Measurements from ENCODE around the gene PDE6C. TPM values are rescaled to one million over a fixed set of nuclear protein-coding genes. Genes with fewer than 3 reads are reported as not detected.

Gene PDE6C
- total RNA-seq, 1 donor from 2014 or later = not detected

GRCh38 chr10:93704451-93704850 is 92.1 kb downstream of the PDE6C start:
- no peaks in the 10 kb centered on the region for H3K9me3 Mint-ChIP-seq (ENCODE audit: low read depth)

GRCh38 chr10:93707623-93708022 is 95.3 kb downstream of the PDE6C start:
- Mint-ChIP-seq H3K4me3 (ENCODE audit: unreplicated experiment) (no peak overlapping the region), H3K4me1 (ENCODE audit: low read depth) (peaks cover 4% of the 10 kb centered on the region), H3K9me3 (ENCODE audit: low read depth) (peaks cover under 1% of the 10 kb centered on the region), H3K27ac (ENCODE audit: unreplicated experiment) (no peak overlapping the region), H3K27me3 (ENCODE audit: low read depth) (no peaks in the 10 kb centered on the region), H3K36me3 (ENCODE audit: low read depth) (no peaks in the 10 kb centered on the region)
- no peak for DNase-seq (ENCODE audit: low spot score)
- no peak for TF ChIP-seq CTCF (IDR thresholded peaks at IDR 0.05)

More at GRCh38 chr10:93704451-93704850, 92.1 kb downstream of the PDE6C start:
- no peak for TF ChIP-seq CTCF (IDR thresholded peaks at IDR 0.05)
- Mint-ChIP-seq H3K27me3 (ENCODE audit: low read depth) (no peaks in the 10 kb centered on the region), H3K36me3 (ENCODE audit: low read depth) (no peaks in the 10 kb centered on the region), H3K27ac (ENCODE audit: unreplicated experiment) (no peak overlapping the region), H3K4me3 (ENCODE audit: unreplicated experiment) (no peak overlapping the region), H3K4me1 (ENCODE audit: low read depth) (no peaks in the 10 kb centered on the region)
- DNase-seq (ENCODE audit: low spot score) = no peak

GRCh38 chr10:93710333-93710909 is 98.1 kb downstream of the PDE6C start:
- Mint-ChIP-seq H3K36me3 (ENCODE audit: low read depth) (no peaks in the 10 kb centered on the region), H3K27ac (ENCODE audit: unreplicated experiment) (no peak overlapping the region), H3K4me3 (ENCODE audit: unreplicated experiment) (no peak overlapping the region), H3K9me3 (ENCODE audit: low read depth) (peaks cover 4% of the 10 kb centered on the region), H3K27me3 (ENCODE audit: low read depth) (no peaks in the 10 kb centered on the region), H3K4me1 (ENCODE audit: low read depth) (peaks cover 4% of the 10 kb centered on the region)
- no peak for TF ChIP-seq CTCF (IDR thresholded peaks at IDR 0.05)
- DNase-seq (ENCODE audit: low spot score) = no peak

GRCh38 chr10:93711891-93712290 is 99.6 kb downstream of the PDE6C start:
- Mint-ChIP-seq H3K27me3 (ENCODE audit: low read depth) (no peaks in the 10 kb centered on the region), H3K36me3 (ENCODE audit: low read depth) (no peaks in the 10 kb centered on the region), H3K4me1 (ENCODE audit: low read depth) (peaks cover 4% of the 10 kb centered on the region), H3K9me3 (ENCODE audit: low read depth) (peaks cover 4% of the 10 kb centered on the region), H3K27ac (ENCODE audit: unreplicated experiment) (no peak overlapping the region), H3K4me3 (ENCODE audit: unreplicated experiment) (no peak overlapping the region)
- no peak for DNase-seq (ENCODE audit: low spot score)
- no peak for TF ChIP-seq CTCF (IDR thresholded peaks at IDR 0.05)

GRCh38 chr10:93712593-93712992 is 100.3 kb downstream of the PDE6C start:
- peaks cover 4% of the 10 kb centered on the region for H3K4me1 Mint-ChIP-seq (ENCODE audit: low read depth)
- H3K36me3 Mint-ChIP-seq (ENCODE audit: low read depth) = no peaks in the 10 kb centered on the region
- TF ChIP-seq CTCF (IDR thresholded peaks at IDR 0.05) = no peak
- H3K27me3 Mint-ChIP-seq (ENCODE audit: low read depth) = no peaks in the 10 kb centered on the region
- no peak overlapping the region for H3K27ac Mint-ChIP-seq (ENCODE audit: unreplicated experiment)
- DNase-seq (ENCODE audit: low spot score) = no peak
- no peak overlapping the region for H3K4me3 Mint-ChIP-seq (ENCODE audit: unreplicated experiment)
- H3K9me3 Mint-ChIP-seq (ENCODE audit: low read depth) = peaks cover 4% of the 10 kb centered on the region
